Lower leg skin (tissue), 3 donors: Measurements from ENCODE around the gene FAM118A.

Source experiments
- POLR2A ChIP-seq, 2 donors: fragments of 450-650 bp; IDR thresholded peaks; one replicate each; pipeline ENCODE4 v1.6.1; 2016 to 2017; ENCODE audit warnings: antibody characterized with exemption in 2 of 2, mild to moderate bottlenecking in 1 of 2, moderate library complexity in 1 of 2
- TF ChIP-seq, protein P1 (sequence below), 3 donors: fragments of 450-650 bp; IDR thresholded peaks; one replicate each; pipeline ENCODE4 v1.5.1; 2016; ENCODE audit warnings: antibody characterized with exemption in 3 of 3, mild to moderate bottlenecking in 3 of 3, moderate library complexity in 2 of 3

DNA sequence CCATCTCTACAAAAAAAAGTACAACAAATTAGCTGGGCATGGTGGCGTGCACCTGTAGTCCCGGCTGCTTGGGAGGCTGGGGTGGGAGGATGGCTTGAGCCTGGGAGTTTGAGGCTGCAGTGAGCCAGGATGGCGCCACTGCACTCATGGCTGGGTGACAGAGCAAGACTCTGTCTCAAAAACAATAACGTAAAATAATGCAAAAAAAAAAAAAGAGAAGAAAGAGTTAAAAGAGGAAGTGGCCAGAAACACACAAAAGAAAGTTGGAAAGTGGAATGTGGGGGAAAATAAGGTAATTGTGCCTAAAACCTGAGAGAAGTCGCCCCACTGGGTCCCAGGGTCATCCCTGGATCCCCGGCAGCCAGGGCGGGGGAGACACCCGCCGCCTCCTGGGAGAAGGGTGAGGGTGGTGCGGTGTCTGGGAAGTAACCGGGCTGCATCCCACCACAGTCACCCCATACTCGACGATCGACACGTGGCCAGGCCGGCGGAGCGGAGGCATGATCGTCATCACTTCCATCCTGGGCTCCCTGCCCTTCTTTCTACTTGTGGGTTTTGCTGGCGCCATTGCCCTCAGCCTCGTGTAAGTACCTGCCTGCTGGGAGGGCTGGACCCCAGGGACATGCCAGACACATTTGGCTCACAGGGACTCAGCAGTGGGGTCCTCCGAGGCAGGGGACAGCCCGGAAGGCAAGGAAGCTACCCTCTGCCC is 16.8 kb upstream of the FAM118A start:
- TF ChIP-seq, protein P1, sequence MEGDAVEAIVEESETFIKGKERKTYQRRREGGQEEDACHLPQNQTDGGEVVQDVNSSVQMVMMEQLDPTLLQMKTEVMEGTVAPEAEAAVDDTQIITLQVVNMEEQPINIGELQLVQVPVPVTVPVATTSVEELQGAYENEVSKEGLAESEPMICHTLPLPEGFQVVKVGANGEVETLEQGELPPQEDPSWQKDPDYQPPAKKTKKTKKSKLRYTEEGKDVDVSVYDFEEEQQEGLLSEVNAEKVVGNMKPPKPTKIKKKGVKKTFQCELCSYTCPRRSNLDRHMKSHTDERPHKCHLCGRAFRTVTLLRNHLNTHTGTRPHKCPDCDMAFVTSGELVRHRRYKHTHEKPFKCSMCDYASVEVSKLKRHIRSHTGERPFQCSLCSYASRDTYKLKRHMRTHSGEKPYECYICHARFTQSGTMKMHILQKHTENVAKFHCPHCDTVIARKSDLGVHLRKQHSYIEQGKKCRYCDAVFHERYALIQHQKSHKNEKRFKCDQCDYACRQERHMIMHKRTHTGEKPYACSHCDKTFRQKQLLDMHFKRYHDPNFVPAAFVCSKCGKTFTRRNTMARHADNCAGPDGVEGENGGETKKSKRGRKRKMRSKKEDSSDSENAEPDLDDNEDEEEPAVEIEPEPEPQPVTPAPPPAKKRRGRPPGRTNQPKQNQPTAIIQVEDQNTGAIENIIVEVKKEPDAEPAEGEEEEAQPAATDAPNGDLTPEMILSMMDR (IDR thresholded peaks at IDR 0.05), result no peak
- TF ChIP-seq POLR2A (IDR thresholded peaks at IDR 0.05), result no peak
